Measurements from ENCODE around the gene MOSPD3.

The MOSPD3 gene

DNA sequence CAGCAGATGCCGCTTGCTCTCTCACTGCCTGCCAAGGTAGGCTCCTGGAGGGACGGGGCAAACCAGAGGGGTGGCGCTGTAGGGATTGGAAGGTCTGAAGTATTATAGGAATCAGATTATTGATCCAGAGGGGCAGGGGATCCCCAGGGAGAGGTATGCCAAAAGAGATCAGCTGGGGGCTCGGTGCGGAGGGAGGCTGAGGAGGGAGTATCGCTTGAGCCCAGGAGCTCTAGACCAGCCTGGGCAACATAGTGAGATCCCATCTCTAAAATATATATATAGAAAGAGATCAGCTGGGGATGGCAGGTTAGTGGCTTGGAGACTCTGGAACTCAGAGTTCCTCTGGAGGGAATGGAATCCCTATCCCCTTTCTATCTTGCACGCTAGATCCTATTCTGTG, 17.2 kb upstream of the MOSPD3 start:
- DNase-seq, result no peak

DNA sequence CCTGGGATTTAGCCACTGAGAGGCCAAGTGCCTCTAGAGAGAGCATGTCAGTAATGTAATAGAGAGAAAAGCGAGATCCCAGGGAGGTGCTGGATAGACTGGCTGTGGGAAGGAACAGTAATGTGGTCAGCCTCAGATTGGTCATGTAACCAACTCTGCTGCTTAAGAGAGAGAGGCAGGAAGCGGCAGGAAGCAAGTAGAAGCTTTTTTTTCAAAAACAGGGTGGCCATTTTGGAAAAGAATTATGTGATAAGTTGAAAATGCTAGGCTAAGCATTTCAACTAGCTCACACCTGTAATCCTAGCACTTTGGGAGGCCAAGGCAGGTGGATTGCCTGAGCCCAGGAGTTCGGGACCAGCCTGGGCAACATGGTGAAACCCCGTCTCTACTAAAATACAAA, 13.9 kb upstream of the MOSPD3 start:
- DNase-seq, result no peak

DNA sequence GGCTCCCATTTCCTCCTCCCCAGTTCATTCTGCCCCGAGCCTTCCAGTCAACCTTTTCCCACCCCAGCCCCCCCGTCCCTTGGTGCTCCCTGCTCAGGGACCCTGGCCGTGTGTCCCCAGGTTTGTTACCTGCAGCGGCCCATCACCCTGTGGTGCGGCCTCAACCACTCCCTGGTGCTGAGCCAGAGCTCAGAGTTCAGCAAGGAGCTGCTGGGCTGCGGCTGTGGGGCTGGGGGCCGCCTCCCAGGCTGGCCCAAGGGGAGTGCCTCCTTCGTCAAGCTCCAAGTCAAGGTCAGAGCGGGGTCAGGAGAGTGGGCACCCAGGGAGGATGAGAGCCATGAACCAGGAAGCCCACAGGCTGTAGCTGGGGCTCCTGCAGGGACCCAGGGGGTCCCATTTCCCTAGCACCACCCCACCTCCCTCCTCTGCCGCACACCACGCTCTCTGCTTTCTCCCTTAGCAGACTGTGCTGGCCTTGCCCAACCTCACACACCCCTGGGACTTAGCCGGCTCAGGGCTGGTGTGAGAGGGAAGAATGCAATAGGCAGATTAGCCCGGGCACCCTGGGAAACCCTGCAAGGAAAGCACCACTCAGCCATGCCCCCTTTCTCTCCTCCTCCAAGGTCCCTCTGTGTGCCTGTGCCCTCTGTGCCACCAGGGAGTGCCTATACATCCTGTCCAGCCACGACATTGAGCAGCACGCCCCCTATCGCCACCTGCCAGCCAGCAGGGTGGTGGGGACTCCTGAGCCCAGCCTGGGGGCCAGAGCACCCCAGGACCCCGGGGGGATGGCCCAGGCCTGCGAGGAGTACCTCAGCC, 12.2 kb upstream of the MOSPD3 start:
- no peak for DNase-seq

DNA sequence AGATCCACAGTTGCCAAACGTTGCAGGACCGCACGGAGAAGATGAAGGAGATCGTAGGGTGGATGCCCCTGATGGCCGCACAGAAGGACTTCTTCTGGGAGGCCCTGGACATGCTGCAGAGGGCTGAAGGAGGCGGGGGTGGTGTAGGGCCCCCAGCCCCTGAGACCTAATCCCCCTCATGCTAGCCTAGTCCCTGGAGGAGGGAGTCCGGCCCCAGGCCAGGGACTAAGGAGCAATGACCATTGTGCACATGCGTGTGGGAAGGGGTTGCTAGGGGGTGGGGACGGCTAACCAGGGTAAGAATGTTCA, 11.7 kb upstream of the MOSPD3 start:
- no peak for DNase-seq

DNA sequence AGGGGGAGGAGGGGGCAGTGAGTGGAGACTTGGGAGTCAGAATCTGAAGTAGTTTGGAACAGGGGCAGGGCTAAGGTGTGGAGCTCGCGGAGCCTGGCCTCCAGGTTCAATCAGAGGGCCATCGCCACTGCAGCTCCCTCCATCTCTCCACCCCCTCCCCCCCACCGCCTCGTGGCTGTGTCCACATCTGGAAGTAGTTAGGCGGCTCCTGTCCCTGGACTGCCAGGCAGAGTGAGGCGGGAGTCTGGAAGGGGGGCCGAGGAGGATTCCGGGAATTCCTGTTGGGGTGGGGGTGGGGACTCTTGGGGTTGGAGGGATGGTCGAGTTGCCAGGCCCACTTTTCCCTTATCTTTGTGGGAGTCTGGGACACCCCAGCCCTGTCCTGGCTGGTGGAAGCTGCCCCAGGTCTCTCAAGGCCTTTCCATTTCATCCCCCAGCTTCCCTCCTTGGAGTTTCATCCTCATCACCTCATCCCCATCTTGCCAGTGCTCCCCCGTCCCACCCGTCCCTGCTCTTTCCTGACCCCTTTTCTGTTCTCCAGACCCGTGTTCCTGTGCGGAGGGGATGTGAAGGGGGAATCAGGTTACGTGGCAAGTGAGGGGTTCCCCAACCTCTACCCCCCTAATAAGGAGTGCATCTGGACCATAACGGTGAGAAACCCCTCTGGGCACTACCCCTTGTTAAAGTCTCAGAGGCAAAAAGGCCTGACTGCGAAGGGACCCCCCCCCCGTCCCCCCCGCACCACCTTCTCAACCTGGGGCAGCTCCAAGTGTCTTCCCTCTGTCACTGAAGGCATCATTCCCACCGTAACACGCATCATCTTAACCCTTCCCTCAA, 9.2 kb upstream of the MOSPD3 start:
- no peak for DNase-seq

DNA sequence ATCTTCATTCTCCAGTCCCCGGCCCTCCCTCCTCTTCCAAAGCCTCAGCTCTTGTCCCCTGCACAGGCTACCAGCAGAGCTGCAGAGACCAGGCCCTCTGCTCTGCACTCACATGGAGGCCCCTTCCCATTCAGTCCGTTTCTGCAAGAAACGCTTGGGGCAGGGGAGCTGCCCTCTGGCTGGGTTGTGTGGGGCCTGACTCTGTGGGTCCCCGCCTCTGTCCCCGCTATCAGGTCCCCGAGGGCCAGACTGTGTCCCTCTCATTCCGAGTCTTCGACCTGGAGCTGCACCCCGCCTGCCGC, 8.7 kb upstream of the MOSPD3 start:
- no peak for DNase-seq

DNA sequence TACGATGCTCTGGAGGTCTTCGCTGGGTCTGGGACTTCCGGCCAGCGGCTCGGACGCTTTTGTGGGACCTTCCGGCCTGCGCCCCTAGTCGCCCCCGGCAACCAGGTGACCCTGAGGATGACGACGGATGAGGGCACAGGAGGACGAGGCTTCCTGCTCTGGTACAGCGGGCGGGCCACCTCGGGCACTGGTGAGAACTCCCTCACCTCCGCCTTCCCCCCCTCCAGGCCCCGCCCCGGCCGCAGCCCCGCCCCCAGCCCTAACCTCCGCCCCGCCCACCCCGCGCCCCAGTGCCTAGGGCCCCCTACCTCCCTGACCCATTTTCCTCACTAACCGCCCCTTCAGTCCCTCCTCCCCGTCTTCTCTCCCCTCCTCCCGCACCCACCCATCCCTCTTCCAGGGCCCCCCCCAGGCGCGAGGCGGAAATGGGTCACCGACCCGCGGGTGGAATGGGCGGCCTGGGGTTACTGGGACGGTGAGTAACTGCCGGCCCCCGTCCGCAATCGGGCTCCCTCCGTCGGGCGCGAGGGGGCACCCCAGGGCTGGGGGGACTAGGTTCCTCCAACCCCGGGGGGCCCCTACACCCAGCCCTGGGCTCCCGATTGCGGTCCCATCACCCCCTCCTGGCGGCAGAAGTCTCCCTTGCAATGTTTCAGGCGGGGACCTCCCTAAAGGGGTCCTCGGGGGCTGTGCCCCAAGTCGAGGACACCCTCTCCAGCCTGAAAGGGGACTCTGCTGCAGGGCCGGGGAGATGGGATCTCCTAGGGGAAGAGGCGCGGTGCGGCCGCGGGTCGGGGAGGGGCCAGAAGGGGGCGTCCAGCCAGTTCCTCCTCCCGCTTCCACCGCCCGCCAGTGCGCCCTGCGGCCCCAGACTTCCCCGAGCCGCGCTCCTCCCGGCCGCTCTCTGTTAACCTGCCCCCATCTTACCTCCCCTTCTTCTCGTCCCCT, 8.0 kb upstream of the MOSPD3 start:
- peak; percentile 45 for DNase-seq

DNA sequence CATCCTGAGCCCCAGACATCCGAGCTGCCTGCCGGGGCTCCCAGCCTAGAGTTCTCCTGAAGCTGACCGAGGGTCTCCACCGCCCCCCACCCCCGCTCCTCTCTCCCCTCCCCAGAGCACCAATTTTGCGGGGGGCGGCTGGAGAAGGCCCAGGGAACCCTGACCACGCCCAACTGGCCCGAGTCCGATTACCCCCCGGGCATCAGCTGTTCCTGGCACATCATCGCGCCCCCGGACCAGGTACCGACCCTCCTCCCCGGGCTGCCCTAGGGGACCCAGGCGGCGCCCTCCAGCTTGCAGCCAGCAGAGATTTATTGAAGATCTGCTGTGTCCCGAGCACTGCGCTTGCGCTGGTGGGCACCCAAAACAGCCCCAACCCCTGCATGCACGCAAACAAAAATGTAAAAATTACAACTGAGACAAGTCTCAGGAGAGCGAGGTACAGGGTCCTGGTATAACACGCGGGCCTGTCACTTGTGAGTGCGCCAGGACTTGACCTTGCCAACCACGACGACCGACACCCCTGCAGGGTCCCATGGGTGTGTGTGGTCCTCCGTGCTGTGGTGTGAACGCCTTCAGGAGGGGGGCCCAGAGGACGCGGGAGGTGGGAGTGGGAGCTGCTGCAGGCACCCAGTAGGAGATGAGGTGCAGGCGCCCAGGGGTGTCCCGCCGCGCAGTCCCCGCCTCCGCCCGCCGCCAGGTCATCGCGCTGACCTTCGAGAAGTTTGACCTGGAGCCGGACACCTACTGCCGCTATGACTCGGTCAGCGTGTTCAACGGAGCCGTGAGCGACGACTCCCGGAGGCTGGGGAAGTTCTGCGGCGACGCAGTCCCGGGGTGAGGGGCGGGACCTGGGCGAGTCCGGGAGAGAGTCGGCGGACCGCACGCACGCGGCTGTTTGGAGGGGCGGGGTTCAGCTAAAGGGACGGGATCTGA, 7.1 kb upstream of the MOSPD3 start:
- no peak for DNase-seq

DNA sequence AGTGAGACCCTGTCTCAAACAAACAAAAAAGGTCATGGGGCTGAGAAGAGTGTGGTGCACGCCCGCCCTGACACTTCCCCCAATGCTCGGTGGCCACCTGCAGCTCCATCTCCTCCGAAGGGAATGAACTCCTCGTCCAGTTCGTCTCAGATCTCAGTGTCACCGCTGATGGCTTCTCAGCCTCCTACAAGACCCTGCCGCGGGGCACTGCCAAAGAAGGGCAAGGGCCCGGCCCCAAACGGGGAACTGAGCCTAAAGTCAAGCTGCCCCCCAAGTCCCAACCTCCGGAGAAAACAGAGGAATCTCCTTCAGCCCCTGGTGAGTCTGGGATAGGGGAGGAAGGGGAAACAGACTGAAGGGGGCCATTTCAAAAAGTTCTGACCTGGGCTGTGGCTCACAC, 6.0 kb upstream of the MOSPD3 start:
- no peak for DNase-seq

DNA sequence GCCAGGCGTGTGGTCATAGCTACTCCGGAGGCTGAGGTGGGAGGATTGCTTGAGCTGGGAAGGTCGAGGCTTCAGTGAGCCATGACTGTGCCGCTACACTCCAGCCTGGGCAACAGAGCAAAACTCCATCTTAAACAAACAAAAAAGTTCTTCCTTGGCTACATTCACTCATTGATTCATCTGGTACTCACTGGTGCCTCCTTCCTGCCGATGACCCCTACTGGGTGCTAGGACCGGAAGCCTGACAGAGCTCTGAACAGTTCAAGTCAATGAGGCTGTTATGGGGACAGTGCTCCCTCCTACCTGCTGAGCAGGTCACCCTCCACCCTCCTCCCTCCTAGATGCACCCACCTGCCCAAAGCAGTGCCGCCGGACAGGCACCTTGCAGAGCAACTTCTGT, 5.2 kb upstream of the MOSPD3 start:
- no peak for DNase-seq

DNA sequence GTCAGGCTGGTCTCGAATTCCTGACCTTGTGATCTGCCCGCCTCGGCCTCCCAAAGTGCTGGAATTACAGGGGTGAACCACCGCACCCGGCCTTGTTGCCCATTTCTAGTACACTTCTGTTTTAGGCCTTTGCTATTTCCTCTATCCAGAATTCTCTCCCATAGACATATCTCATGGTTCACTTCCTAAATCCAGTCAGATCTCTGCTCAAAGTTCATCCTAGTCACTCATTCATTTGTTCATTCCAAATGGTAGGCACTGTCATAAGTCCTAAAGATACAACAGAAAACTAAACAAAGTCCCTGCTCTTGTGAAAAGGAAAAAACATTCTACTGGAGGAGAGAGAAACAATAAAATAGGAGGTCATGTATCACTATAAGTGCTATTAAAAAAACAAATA, 2.4 kb upstream of the MOSPD3 start:
- no peak for DNase-seq

DNA sequence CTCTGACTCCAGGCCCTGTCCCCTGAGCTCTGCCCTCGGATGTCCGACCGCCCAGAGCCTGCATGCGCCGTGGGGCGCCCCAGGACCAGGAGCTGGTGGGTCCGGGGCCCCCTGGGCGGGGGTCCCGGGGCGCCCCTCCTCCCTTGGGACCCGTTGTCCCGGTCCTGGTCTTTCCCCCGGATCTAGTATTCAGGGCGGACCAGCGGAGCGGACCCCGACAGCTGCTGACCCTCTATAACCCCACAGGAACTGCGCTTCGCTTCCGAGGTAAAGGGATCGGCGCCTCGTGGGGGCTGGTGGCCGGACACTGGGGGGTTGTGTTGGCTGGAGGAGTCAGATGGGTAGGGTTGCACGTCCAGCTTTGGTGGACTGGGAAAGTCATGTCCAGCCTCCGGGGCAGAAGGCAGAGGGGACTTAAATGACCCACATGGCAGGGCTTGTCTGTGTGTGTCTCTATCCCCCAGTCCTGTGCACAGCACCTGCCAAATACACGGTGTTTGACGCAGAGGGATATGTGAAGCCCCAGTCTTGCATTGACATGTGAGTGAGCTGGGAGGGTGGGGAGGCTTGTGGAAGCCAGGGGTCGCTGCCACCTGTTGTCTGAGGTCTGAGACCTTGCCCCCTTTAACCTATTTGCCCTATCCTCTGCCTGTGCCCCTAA, 520 bp downstream of the MOSPD3 start:
- no peak for DNase-seq

DNA sequence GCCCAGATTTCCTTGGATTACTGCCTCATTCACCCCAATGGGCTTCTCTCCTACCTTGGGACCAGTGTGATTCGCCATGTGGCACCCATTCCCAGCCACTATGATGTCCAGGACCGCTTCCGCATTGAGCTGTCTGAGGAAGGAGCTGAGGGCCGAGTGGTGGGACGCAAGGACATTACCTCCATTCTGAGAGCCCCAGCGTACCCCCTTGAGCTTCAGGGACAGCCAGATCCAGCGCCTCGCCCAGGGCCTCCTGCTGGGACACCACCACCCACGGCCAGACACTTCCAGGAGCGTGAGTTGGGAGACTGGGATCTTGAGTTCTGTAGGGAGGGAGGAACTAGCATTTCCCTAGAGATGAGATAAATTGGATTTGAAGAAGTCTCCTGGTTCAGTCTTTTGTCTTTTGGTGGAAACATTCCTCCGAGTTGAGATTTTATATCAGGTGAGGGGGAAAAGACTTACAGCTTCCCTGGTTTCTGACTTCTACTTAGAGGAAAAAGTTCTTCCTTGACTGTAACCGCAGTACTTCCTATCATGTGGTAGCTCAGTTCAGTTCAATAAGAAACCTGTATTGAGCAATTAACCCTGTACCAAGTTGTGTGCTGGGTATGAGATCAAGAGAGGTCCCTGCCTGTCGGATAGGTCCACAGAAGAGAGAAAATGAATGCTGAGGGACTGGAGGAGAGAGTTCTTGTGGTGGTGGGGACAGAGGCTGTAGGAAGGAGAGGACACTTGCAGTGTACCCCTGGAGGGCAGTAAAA, 1.3 kb downstream of the MOSPD3 start:
- DNase-seq, result no peak

DNA sequence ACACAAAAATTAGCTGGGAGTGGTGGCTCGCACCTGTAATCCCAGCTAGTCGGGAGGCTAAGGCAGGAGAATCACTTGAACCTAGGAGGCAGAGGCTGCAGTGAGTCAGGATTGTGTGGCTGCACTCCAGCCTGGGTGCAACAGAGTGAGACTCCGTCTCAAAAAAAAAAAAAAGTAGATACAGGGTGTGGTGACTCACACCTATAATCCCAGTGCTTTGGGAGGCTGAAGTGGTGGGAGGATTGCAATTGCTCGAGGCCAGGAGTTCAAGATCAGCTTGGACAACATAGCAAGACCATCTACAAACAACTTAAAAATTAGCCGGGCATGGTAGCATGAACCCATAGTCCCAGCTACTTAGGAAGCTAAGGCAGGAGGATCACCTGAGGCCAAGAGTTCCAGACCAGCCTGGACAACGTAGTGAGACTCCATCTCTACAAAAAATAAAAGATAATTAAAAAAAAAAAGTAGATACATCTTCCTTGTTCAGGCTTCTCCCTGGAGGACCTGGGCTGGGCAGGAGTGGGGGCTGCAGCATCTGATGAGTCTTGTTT, 2.0 kb downstream of the MOSPD3 start:
- no peak for DNase-seq

DNA sequence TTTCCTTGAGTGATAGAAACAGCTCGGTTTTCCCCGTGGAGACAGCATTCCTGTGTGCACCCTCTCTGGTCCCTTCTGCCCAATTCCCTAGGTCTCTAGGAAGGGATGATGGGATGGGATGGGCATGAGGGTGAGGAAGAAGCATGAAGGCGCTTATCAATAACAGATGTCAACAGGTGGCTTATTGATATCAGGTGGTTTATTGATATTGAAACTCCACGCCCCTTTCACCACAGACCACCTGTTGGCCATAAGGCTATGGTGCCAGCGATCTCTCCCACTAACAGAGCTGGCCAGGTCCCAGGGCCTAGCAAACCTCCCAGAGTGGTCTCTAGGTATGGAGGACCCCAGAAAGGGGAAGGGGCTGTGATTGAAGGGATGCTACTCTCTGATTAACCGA, 7.9 kb downstream of the MOSPD3 start:
- DNase-seq, result no peak

DNA sequence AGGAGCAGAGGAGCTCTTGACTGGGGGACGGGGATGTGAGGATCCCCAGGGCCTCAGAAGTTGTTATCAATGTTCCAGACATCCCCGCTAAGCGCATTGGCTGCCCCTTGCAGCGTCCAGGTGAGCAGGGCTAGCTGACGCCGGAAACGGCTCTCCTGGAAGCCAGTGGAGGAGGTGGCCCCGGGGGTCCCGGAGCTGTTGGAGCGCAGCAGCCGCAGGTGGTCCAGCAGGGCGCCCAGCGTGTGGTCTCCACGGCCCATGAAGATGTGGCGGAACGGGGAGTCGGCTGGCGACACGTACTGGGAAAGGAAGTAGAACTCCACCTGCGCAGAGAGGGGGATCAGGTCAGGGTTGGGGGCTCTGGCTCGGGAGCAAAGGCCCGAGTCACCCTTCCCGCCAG, 8.5 kb downstream of the MOSPD3 start:
- no peak for DNase-seq

DNA sequence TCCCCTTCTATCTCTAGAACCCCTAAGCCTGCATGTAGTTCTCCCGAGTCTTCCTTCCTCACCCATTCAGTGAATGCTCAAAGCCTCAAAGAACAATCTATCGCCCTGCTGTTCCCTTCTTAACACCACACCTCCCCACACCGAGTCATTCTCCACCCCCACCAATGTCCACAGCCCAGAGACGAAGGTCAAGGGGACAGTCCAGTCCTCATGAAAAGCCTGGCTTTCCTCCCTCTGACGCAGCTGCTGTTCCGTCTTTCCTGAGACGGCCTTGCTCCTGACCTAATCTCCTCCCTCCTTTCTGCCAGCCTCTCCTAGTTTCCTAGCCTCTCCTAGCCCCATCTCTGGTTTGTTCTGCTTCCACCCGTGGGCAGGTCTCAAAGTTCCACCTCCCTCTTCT, 9.2 kb downstream of the MOSPD3 start:
- DNase-seq, result no peak

DNA sequence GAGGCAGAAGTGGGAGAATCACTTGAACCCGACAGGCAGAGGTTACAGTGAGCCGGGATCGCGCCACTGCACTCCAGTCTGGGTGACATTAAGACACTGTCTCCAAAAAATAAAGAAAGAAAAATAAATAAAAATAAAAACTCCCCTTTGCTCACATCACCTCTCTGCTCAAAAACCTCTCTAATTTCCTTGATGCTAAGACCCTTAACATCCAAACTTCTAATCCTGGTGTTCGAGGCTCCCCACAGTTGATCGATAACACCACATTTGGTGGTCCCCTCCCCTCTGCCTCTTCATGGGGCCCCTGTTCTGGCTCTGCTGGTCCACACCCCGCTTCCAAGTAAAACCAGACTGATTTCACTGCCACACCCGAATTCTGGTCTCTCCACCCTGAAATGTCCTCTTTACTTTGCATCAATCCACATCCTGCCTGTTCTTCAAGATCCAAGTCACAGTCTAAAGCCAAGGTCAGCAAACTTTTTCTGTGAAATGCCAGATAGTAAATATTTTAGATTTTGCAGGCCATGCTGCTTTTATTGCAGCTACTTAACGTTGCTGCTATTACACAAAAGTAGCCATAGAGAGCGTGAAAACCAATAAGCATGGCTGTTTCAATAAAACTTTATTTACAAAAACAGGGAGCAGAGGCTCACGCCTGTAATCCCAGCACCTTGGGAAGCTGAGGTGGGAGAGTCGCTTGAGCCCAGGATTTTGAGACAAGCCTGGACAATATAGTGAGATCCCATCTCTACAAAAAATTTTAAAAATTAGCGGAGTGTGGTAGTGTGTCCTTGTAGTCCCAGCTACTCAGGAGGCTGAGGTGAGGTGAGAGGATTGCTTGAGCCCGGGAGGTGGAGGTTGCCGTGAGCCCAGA, 11.8 kb downstream of the MOSPD3 start:
- DNase-seq, result no peak

DNA sequence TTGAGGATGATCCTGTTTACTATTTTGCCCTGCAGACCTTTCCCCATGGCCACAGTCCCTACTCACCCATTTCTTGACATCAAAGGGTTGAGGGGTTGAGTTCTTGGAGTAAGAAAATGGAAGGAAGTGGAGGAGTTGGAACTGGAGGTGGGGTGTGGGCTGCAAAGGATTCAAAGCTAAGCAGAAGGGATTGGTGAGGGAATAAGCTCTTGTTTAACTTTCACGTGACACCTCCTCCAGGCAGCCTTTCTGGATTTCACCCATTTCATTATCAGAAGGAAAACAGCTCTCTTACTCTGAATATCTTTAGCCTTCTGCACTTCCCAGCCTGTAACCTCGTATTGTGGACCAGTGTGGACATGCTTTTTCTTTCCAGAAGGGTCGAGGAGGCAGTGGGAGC, 13.7 kb downstream of the MOSPD3 start:
- DNase-seq, result no peak
